Measurements from ENCODE around the gene DCTN2. TPM values are rescaled to one million over a fixed set of nuclear protein-coding genes. Genes with fewer than 3 reads are reported as not detected.

DCTN2 gene
- total and polyA plus RNA-seq, 2 donors (not counting 1 experiment from before 2014, with no cell fraction given), result 59.4 to 94.3 TPM

- Histone ChIP-seq H3K36me3 (replicated peaks in 1 of 2; ENCODE audit: control extremely low read depth in 1 of 2, control insufficient read depth in 1 of 2, extremely low read depth in 1 of 2, insufficient read depth in 2 of 2, low read length in 1 of 2) (peaks cover 2 to 34% of the 10 kb centered on the region in 2 experiments), H3K79me2 (ENCODE audit: control insufficient read depth, insufficient read depth, low read length) (peaks cover 22% of the 10 kb centered on the region), H4K20me1 (ENCODE audit: control insufficient read depth, insufficient read depth, low read length, poor library complexity, severe bottlenecking) (peaks cover 27% of the 10 kb centered on the region), H2AFZ (ENCODE audit: insufficient read depth, low read depth, low read length, poor library complexity, severe bottlenecking) (no peak overlapping the region), H3K9me3 (ENCODE audit: control extremely low read depth in 1 of 3, control insufficient read depth in 2 of 3, insufficient read depth in 1 of 3, low read length in 2 of 3) (no peaks in the 10 kb centered on the region), H3K27ac (ENCODE audit: low read length in 2 of 2) (peak overlapping the region; percentile 78 to 87), H3K4me3 (ENCODE audit: control extremely low read depth in 1 of 5, extremely low read depth in 1 of 5, insufficient read depth in 1 of 5, low read depth in 2 of 5, low read length in 4 of 5) (peak overlapping the region; percentile 72 to 89 (median 81)), H3K4me1 (ENCODE audit: control insufficient read depth in 2 of 2, insufficient read depth in 2 of 2, low read length in 2 of 2) (peaks cover 35 to 43% of the 10 kb centered on the region in 2 donors), H3K27me3 (replicated peaks in 1 of 4; ENCODE audit: control extremely low read depth in 1 of 4, control insufficient read depth in 3 of 4, insufficient read depth in 4 of 4, low read length in 3 of 4) (no peaks in the 10 kb centered on the region), H3K4me2 (replicated peaks; ENCODE audit: low read depth, low read length, poor library complexity, severe bottlenecking) (peak overlapping the region; percentile 96), H3K9ac (ENCODE audit: low read length) (peak overlapping the region; percentile 87)
- Mint-ChIP-seq H3K4me3 (peak overlapping the region; percentile 92), H3K27ac (peak overlapping the region; percentile 95), H3K4me1 (peaks cover 50% of the 10 kb centered on the region), H3K9me3 (ENCODE audit: insufficient read depth) (no peaks in the 10 kb centered on the region), H3K27me3 (no peaks in the 10 kb centered on the region)
- intact Hi-C loops (cut with micrococcal nuclease), result loop anchor here (2.0 to 10.0 kb wide), 8 partner anchors 45 to 1405 kb away; partner anchors contain the start of genes ARHGAP9, BAZ2A, CNPY2 and NAB2
- no peak for ATAC-seq (ENCODE audit: low read depth)
- POLR2A ChIA-PET, result interaction anchor here (0.6 to 2.4 kb wide), 9 partner anchors 8 to 1303 kb away, joined by 3 to 13 read pairs (median 3); partner anchors contain the start of genes DCTN2 and RNF41
- CTCF ChIA-PET, result interaction anchor here (0.7 to 1.6 kb wide), 9 partner anchors 13 to 233 kb away, joined by 3 to 5 read pairs (median 3); partner anchors contain the start of gene GLI1
- DNase-seq, result peak; percentile 49
- TF ChIP-seq EZH2 (IDR thresholded peaks at IDR 0.05; ENCODE audit: borderline replicate concordance, insufficient read depth, low read depth, low read length, poor library complexity, severe bottlenecking) (no peak), CTCF (IDR thresholded peaks at IDR 0.05) (no peak)
- WGBS (ENCODE audit: insufficient coverage), result 81% methylated on average over 11 of the region's 14 CpGs
Observed at GRCh38 chr12:57523706-57524614, 23.0 kb downstream of the DCTN2 start.
